ENCODE measurements around the gene FIS1.
"Not testable (repeated sequence)": the region's sequence is repeated elsewhere in the genome, so short reads cannot be mapped to it uniquely, and the experiment has no call there.

The FIS1 gene

DNA sequence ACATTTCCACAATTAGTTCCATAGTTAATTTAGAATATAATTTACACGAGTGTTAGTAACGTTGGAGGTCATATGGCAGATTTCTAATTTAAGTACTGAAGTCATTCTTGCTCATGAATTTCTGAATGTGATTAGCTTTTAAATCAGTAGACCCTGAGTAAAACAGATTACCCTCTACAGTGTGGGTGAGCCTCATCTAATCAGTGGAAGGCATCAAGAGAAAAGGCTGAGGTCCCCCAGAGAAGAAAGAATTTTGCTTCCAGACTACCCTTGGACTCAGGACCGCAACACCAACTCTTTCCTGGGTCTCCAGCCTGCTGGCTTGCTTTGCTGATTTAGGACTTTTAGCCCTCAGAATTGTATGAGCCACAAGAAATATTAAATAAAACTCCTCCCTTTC lies 43.6 kb upstream of the FIS1 start:
- no peaks in the 10 kb centered on the region for H3K9me3 ChIP-seq
- H3K27me3 ChIP-seq: peaks cover 38% of the 10 kb centered on the region
- H3K27ac ChIP-seq: no peak overlapping the region
- peaks cover 4 to 6% of the 10 kb centered on the region in 2 experiments for H3K4me1 ChIP-seq (ENCODE audit: control insufficient read depth in 1 of 2, insufficient read depth in 1 of 2, low read depth in 1 of 2, low read length in 1 of 2)
- no peak overlapping the region for H3K4me3 ChIP-seq (ENCODE audit: low read depth in 1 of 2, low read length in 1 of 2)
- TF ChIP-seq, protein P1, sequence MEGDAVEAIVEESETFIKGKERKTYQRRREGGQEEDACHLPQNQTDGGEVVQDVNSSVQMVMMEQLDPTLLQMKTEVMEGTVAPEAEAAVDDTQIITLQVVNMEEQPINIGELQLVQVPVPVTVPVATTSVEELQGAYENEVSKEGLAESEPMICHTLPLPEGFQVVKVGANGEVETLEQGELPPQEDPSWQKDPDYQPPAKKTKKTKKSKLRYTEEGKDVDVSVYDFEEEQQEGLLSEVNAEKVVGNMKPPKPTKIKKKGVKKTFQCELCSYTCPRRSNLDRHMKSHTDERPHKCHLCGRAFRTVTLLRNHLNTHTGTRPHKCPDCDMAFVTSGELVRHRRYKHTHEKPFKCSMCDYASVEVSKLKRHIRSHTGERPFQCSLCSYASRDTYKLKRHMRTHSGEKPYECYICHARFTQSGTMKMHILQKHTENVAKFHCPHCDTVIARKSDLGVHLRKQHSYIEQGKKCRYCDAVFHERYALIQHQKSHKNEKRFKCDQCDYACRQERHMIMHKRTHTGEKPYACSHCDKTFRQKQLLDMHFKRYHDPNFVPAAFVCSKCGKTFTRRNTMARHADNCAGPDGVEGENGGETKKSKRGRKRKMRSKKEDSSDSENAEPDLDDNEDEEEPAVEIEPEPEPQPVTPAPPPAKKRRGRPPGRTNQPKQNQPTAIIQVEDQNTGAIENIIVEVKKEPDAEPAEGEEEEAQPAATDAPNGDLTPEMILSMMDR (IDR thresholded peaks at IDR 0.05): no peak
- no peaks in the 10 kb centered on the region for H3K36me3 ChIP-seq

DNA sequence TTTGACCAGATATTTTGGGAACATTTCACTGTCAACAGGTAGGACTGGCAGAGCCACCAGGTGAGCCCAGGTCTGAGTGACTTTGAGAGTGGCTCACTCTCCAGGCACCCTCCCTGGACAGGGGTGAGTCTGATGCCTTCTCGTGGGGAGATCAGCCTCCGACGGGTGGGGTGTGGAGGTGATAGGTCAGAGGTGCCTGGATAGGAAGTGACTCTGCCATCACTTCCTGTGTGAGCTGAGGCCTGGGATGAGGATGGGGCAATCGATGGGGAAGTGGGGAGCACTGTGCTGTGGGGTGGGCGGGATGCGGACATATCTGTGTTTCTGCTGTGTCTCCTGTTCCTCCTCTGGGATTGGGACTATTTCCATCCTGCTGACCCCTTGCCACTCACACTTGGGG lies 42.2 kb upstream of the FIS1 start:
- H3K27me3 ChIP-seq: peaks cover 24% of the 10 kb centered on the region
- H3K27ac ChIP-seq: no peak overlapping the region
- H3K4me3 ChIP-seq (ENCODE audit: low read depth in 1 of 2, low read length in 1 of 2): no peak overlapping the region
- peaks cover 4 to 6% of the 10 kb centered on the region in 2 experiments for H3K4me1 ChIP-seq (ENCODE audit: control insufficient read depth in 1 of 2, insufficient read depth in 1 of 2, low read depth in 1 of 2, low read length in 1 of 2)
- no peaks in the 10 kb centered on the region for H3K36me3 ChIP-seq
- no peaks in the 10 kb centered on the region for H3K9me3 ChIP-seq
- TF ChIP-seq, protein P1 (IDR thresholded peaks at IDR 0.05): no peak

DNA sequence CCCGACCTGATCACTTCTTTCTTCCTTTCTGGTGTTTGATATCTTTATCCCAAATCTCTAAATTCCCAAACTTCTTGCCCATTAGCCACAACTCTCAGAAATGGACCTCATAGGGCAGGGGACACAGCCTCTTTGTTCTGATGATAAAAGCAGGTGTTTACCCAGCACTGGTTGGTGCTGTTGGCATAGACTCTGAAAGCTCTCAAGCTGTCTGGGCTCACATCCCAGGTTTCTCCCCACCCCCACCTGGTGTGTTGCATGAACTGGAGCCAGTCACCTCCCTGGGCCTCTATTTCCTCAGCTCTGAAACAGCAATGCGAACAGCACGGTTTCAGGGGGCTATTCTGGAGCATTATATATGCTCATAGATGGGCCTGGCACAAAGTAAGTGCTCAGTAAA lies 41.0 kb upstream of the FIS1 start:
- not testable (repeated sequence) for H3K36me3 ChIP-seq; H3K27ac ChIP-seq; H3K9me3 ChIP-seq; H3K4me1 ChIP-seq (ENCODE audit: control insufficient read depth in 1 of 2, insufficient read depth in 1 of 2, low read depth in 1 of 2, low read length in 1 of 2); H3K4me3 ChIP-seq (ENCODE audit: low read depth in 1 of 2, low read length in 1 of 2)
- peaks cover 17% of the 10 kb centered on the region for H3K27me3 ChIP-seq

DNA sequence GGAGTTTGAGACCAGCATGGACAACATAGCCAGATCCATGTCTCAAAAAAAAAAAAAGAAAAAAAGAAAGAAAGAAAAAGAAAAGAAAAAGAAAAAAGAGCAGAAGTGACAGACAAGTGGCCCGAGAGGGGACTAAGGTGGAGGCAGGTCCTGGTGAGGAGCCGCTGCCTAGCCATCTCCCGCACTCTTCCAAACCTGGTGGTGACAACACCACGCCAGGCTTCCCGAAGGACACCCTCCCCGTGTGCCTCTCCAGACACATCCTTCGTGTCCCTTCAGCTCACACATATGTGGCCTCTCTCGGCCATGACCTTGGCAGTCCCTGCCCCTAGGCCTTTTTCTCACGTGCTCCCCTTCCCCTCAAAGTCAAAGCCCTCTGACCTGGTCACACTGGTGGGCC lies 40.3 kb upstream of the FIS1 start:
- Histone ChIP-seq H3K27me3 (peaks cover 17% of the 10 kb centered on the region), H3K27ac (no peak overlapping the region), H3K9me3 (no peaks in the 10 kb centered on the region), H3K36me3 (no peaks in the 10 kb centered on the region), H3K4me1 (ENCODE audit: control insufficient read depth in 1 of 2, insufficient read depth in 1 of 2, low read depth in 1 of 2, low read length in 1 of 2) (peaks cover 4 to 6% of the 10 kb centered on the region in 2 experiments), H3K4me3 (ENCODE audit: low read depth in 1 of 2, low read length in 1 of 2) (no peak overlapping the region)
- TF ChIP-seq, protein P1 (IDR thresholded peaks at IDR 0.05): no peak

DNA sequence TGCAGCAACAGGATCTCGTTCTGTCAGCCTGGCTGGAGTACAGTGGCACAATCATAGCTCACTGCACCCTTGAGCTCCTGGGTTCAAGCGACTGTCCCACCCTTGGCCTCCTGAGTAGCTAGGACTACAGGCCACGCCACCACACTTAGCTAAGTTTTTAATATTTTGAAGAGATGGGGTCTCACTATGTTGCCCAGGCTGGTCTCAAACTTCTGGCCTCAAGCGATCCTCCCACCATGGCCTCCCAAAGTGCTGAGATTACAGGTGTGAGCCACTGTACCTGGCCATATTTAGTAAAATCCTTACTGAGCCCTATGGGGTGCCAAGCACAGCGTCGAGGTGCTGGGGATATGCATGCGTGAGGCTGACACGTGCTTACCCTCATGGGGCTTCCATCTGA lies 36.0 kb upstream of the FIS1 start:
- not testable (repeated sequence) for H3K36me3 ChIP-seq; H3K4me3 ChIP-seq (ENCODE audit: low read depth in 1 of 2, low read length in 1 of 2); H3K4me1 ChIP-seq (ENCODE audit: control insufficient read depth in 1 of 2, insufficient read depth in 1 of 2, low read depth in 1 of 2, low read length in 1 of 2); H3K27ac ChIP-seq; H3K9me3 ChIP-seq
- peaks cover 21% of the 10 kb centered on the region for H3K27me3 ChIP-seq

DNA sequence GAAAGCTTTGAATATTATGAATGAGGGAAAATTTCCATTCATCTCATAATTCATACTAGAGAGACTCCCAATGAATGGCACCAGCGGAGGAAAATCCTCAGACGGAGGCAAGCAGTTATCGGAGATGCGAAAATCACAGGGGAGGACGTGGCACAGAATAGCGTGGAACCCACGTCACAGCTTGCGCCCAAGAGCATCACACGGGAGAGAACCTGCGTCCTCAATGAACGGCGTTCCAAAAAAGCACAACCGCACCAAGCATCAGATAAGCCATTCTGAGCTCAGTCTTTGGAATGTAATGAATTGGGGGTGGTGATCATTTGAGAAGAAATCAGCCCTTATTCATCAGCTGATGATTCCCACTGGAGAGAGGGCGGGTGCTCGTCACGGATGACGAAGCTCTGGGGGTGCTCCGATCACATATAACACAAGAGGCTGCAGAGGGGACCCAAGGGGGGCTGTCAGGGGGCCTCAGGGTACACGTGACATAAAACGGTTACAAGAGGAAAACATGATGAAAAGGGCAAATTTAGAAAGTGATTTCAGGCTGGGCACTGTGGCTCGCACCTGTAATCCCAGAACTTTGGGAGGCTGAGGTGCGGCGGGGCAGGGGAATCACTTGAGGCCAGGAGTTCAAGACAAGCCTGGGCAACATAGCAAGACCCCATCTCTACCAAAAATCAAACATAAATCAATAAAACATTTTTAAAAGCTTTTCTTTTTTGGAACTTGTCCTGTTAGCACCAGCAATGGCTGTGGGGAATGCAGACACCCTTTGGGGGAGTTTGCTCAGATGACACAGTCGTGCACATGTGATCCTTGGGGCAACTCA lies 33.8 kb upstream of the FIS1 start:
- TF ChIP-seq, protein P1 (IDR thresholded peaks at IDR 0.05): no peak
- H3K36me3 ChIP-seq: no peaks in the 10 kb centered on the region
- no peaks in the 10 kb centered on the region for H3K4me1 ChIP-seq (ENCODE audit: control insufficient read depth in 1 of 2, insufficient read depth in 1 of 2, low read depth in 1 of 2, low read length in 1 of 2)

More for the DNA sequence above, 33.8 kb upstream of the FIS1 start:
- Histone ChIP-seq H3K27ac (no peak overlapping the region), H3K9me3 (no peaks in the 10 kb centered on the region), H3K4me3 (ENCODE audit: low read depth in 1 of 2, low read length in 1 of 2) (no peak overlapping the region), H3K27me3 (peaks cover 21% of the 10 kb centered on the region)
